MM.1S (cell line): ENCODE data around the gene KRIT1.
"Not testable (repeated sequence)": the region's sequence is repeated elsewhere in the genome, so short reads cannot be mapped to it uniquely, and the experiment has no call there.

ENCODE experiments used
- DNase-seq: peaks from one replicate; pipeline ENCODE4 v3.0.0-alpha.2; 2015
- H2AFZ ChIP-seq: fragments of 300-600 bp; sonication (generic); 2 replicates; pipeline ENCODE4 v1.6.0; 2016; ENCODE audit warnings: antibody characterized with exemption, low read length
- H3F3A ChIP-seq: fragments of 300-600 bp; sonication (generic); 2 replicates; pipeline ENCODE4 v1.6.1; 2016; ENCODE audit warnings: mild to moderate bottlenecking, antibody characterized with exemption, low read length, moderate library complexity, mixed read lengths; ENCODE audit not compliant: insufficient read depth
- H3K27ac ChIP-seq: fragments of 300-600 bp; sonication (generic); 2 replicates; pipeline ENCODE4 v1.5.1; 2016; ENCODE audit warnings: mild to moderate bottlenecking, low read length
- H3K27me3 ChIP-seq: fragments of 300-600 bp; sonication (generic); replicated peaks from 2 replicates; pipeline ENCODE4 v1.6.0; 2016; ENCODE audit warnings: low read length; ENCODE audit not compliant: insufficient read depth
- H3K36me3 ChIP-seq: fragments of 300-600 bp; sonication (generic); replicated peaks from 2 replicates; pipeline ENCODE4 v1.6.1; 2016; ENCODE audit warnings: mild to moderate bottlenecking, low read length, mixed read lengths; ENCODE audit not compliant: insufficient read depth
- H3K4me1 ChIP-seq: fragments of 300-600 bp; sonication (generic); 2 replicates; pipeline ENCODE4 v1.6.1; 2016; ENCODE audit warnings: low read length, mixed read lengths
- H3K4me2 ChIP-seq: fragments of 300-600 bp; sonication (generic); 2 replicates; pipeline ENCODE4 v1.6.0; 2016; ENCODE audit warnings: low read depth, low read length
- H3K4me3 ChIP-seq: fragments of 300-600 bp; sonication (generic); 2 replicates; pipeline ENCODE4 v1.5.1; 2016; ENCODE audit warnings: low read length, mixed read lengths
- H3K79me2 ChIP-seq: fragments of 300-600 bp; sonication (generic); 2 replicates; pipeline ENCODE4 v1.6.1; 2016; ENCODE audit warnings: mixed run types, low read length, mixed read lengths
- H3K9ac ChIP-seq: fragments of 300-600 bp; sonication (generic); 2 replicates; pipeline ENCODE4 v1.6.1; 2016; ENCODE audit warnings: low read length, mixed read lengths
- H3K9me2 ChIP-seq: fragments of 300-600 bp; sonication (generic); replicated peaks from 2 replicates; pipeline ENCODE4 v1.6.1; 2016; ENCODE audit warnings: mild to moderate bottlenecking, low read length, mixed read lengths; ENCODE audit not compliant: insufficient read depth
- H3K9me3 ChIP-seq: fragments of 300-600 bp; sonication (generic); replicated peaks from 2 replicates; pipeline ENCODE4 v1.6.1; 2016; ENCODE audit warnings: mild to moderate bottlenecking, low read length, mixed read lengths; ENCODE audit not compliant: insufficient read depth
- H4K20me1 ChIP-seq: fragments of 300-600 bp; sonication (generic); 2 replicates; pipeline ENCODE4 v1.6.1; 2016; ENCODE audit warnings: mild to moderate bottlenecking, low read length, moderate library complexity, mixed read lengths; ENCODE audit not compliant: insufficient read depth
- CTCF ChIP-seq: fragments of 300-600 bp; sonication (generic); IDR thresholded peaks from 2 replicates; pipeline ENCODE4 v1.5.1; 2016; ENCODE audit warnings: antibody characterized with exemption, low read length, mixed read lengths
- EZH2 ChIP-seq: fragments of 300-600 bp; sonication (generic); optimal IDR thresholded peaks from 2 replicates; pipeline ENCODE3; 2017; ENCODE audit warnings: low read depth, mild to moderate bottlenecking, antibody characterized with exemption, low read length, mixed read lengths
- EZH2phosphoT487 ChIP-seq: fragments of 300-600 bp; sonication (generic); IDR thresholded peaks from 2 replicates; pipeline ENCODE4 v1.6.1; 2018; ENCODE audit warnings: antibody characterized with exemption, low read length

KRIT1 gene

GRCh38 chr7:92259062-92259461, 13.3 kb upstream of the KRIT1 start:
- H3K9ac ChIP-seq, result no peak overlapping the region
- H4K20me1 ChIP-seq, result no peaks in the 10 kb centered on the region
- no peaks in the 10 kb centered on the region for H3K9me3 ChIP-seq
- H3K4me2 ChIP-seq, result no peak overlapping the region
- no peaks in the 10 kb centered on the region for H3K9me2 ChIP-seq
- no peak overlapping the region for H3K4me3 ChIP-seq
- H3K27ac ChIP-seq, result no peak overlapping the region
- no peaks in the 10 kb centered on the region for H3F3A ChIP-seq
- TF ChIP-seq EZH2, result no peak
- no peak for TF ChIP-seq CTCF
- TF ChIP-seq EZH2phosphoT487, result no peak
- no peaks in the 10 kb centered on the region for H3K27me3 ChIP-seq
- no peaks in the 10 kb centered on the region for H3K36me3 ChIP-seq
- DNase-seq, result no peak
- H3K79me2 ChIP-seq, result peaks cover 77% of the 10 kb centered on the region
- H3K4me1 ChIP-seq, result no peaks in the 10 kb centered on the region
- no peak overlapping the region for H2AFZ ChIP-seq

GRCh38 chr7:92255308-92255707, 9.6 kb upstream of the KRIT1 start:
- H3K4me2 ChIP-seq, result no peak overlapping the region
- no peaks in the 10 kb centered on the region for H3F3A ChIP-seq
- no peak overlapping the region for H3K9ac ChIP-seq
- DNase-seq, result no peak
- peaks cover 88% of the 10 kb centered on the region for H3K79me2 ChIP-seq
- H3K4me1 ChIP-seq, result no peaks in the 10 kb centered on the region
- H3K36me3 ChIP-seq, result no peaks in the 10 kb centered on the region
- H3K27ac ChIP-seq, result no peak overlapping the region
- no peaks in the 10 kb centered on the region for H3K9me3 ChIP-seq
- H3K4me3 ChIP-seq, result no peak overlapping the region
- H3K27me3 ChIP-seq, result no peaks in the 10 kb centered on the region
- no peaks in the 10 kb centered on the region for H4K20me1 ChIP-seq
- no peak overlapping the region for H2AFZ ChIP-seq
- no peak for TF ChIP-seq CTCF
- TF ChIP-seq EZH2phosphoT487, result no peak
- no peak for TF ChIP-seq EZH2
- H3K9me2 ChIP-seq, result no peaks in the 10 kb centered on the region

GRCh38 chr7:92254800-92255199, 9.1 kb upstream of the KRIT1 start:
- not testable (repeated sequence) for H3K27ac ChIP-seq, H3K4me2 ChIP-seq, H3K9me2 ChIP-seq, H3K27me3 ChIP-seq, H2AFZ ChIP-seq, H3K9ac ChIP-seq, H3K4me1 ChIP-seq, H3F3A ChIP-seq, H3K36me3 ChIP-seq, DNase-seq, H4K20me1 ChIP-seq, H3K4me3 ChIP-seq, H3K9me3 ChIP-seq
- peaks cover 88% of the 10 kb centered on the region for H3K79me2 ChIP-seq

GRCh38 chr7:92253251-92253650, 7.5 kb upstream of the KRIT1 start:
- no peaks in the 10 kb centered on the region for H3K9me2 ChIP-seq
- no peaks in the 10 kb centered on the region for H3K36me3 ChIP-seq
- H3K79me2 ChIP-seq, result peaks cover 91% of the 10 kb centered on the region
- no peak overlapping the region for H3K4me2 ChIP-seq
- H3K9ac ChIP-seq, result no peak overlapping the region
- no peaks in the 10 kb centered on the region for H4K20me1 ChIP-seq
- H3K9me3 ChIP-seq, result no peaks in the 10 kb centered on the region
- H3K4me3 ChIP-seq, result no peak overlapping the region
- H3K27me3 ChIP-seq, result no peaks in the 10 kb centered on the region
- H3K27ac ChIP-seq, result no peak overlapping the region
- TF ChIP-seq EZH2phosphoT487, result no peak
- TF ChIP-seq CTCF, result no peak
- no peak for TF ChIP-seq EZH2
- H2AFZ ChIP-seq, result no peak overlapping the region
- no peak for DNase-seq
- H3K4me1 ChIP-seq, result no peaks in the 10 kb centered on the region; the same call in 1 of the 2 replicates
- peaks cover 4% of the 10 kb centered on the region for H3F3A ChIP-seq
